ENCODE results near the gene TMPRSS7.

Gene TMPRSS7

DNA sequence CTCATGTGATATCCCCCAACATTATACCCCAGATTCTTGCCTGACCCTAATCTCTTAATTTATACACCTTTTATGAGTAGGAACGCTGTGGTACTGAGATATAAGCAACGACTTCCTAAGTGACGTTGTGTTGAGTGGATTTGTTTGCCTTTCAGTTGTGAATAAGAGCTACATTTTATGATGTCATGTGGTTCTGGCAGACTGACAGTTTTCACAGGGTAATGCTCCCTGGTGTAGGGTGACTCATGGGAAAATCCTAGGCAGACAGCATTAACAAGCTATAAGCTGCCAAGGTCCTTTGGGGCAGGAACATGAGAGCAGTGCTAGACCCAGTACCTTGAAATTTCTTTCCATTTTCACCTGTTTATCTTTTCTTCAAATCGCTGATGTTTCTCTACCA is 62.8 kb downstream of the TMPRSS7 start:
- DNase-seq (ENCODE audit: low spot score) = peak; percentile 94

DNA sequence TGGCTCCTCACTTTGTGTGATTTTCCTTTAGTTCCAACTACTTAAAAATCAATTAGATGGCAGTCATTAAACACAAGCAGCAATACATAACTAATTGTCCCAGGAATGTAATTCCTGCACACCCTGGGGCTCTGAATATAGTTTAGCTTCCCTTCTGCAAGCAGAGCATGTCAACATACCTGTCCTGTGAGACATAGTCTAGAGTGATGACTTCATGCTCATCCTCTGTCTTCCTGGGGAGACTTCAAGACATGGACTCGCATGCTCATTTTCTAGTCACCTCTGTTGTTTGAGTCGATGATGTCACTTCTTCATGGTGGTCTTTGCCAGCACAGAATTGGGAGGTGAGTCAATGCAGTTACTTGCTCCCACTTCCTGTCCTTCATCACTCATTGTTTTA is 67.4 kb downstream of the TMPRSS7 start:
- DNase-seq (ENCODE audit: low spot score) = no peak

DNA sequence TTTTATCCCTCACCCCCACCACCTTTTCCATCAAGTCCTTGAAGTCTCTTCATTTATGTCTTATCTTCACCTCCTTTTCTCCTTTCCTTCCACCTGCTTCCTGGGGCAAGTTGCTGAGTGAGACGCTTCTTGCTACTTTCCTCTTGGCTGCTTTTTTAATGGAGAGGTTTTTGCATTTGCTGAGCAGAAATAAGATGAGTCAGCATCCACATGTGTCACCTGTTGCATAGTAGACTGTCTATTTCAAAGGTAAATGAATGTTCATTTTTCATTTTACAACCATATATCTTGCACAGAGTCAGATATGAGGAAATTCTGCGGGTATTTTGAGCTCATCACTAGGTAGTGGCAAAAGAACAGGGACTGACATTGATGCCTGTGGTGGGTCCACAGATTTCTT is 70.2 kb downstream of the TMPRSS7 start:
- no peak for DNase-seq (ENCODE audit: low spot score)

DNA sequence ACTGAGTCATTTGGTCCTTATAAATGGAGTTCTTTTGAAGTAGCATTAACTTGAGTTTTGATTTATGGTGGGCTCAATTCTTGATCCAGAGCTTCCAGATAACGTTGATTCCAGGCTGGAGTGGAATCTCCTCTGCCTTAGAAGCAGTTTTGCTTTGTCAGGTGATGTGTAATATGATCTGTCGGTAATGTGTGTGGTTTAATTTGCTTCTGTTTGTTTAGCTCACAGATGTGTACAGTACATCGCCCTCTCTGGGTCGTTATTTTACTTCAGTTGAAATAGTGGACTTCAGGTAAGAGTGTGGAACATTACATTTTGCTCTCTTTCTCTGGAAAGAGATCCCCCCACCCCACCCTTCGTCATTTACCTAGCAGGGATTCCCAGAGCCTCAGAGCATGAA is 74.8 kb downstream of the TMPRSS7 start:
- no peak for DNase-seq (ENCODE audit: low spot score)

DNA sequence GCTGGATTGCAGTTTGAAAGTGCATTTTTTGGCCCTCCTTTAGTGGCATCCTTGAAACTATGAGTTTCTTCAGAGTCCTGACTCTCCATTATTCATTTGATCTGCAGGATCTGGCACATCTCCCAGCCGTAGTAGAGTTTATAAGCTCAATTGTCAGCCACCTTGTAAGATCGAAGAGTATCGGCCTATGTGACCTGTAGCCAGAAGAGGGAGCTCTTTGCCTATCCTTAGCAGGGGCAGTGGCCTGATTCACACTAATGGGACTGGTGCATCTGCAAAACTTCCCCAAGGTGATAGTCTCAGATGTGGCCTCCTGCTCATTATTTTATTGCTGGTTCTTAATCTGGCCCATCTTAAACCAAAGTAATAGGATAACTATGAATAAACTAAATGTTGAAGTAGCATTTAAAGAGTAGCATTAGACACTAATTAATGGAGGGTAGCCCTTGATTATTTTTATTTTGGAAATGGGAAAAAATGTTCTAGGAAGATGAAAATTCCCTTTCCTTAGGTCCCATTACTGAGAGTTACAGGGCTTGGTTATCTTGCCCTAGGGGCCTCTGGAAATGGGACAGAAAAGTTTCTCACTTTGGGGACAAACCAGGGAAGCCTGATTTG is 77.4 kb downstream of the TMPRSS7 start:
- peak; percentile 85 for DNase-seq (ENCODE audit: low spot score)

DNA sequence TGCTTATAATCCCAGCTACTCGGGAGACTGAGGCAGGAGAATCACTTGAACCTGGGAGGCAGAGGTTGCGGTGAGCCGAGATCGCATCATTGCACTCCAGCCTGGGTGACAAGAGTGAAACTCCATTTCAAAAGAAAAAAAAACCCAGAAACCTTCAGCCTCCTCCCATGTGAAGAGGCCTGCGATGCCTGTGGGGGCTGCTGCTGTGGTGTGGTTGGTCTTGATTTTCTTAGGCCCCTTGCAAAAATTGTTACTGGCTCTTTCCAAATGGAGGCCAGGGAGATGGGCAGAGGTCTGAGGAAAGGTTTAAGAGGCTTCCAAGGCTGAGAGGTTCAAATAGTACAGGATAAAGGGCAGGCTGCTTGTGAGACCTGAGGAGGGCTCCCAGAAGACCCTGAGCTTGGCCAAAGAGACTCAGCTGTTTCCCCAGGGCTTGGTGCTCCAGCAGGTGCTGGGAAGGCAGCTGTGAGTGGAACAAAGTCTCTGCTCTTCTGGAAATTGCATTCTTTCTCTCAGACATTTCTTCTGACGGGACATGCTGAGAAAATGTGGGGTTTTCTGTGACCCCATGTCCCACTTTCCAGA is 80.1 kb downstream of the TMPRSS7 start:
- DNase-seq (ENCODE audit: low spot score) = no peak

DNA sequence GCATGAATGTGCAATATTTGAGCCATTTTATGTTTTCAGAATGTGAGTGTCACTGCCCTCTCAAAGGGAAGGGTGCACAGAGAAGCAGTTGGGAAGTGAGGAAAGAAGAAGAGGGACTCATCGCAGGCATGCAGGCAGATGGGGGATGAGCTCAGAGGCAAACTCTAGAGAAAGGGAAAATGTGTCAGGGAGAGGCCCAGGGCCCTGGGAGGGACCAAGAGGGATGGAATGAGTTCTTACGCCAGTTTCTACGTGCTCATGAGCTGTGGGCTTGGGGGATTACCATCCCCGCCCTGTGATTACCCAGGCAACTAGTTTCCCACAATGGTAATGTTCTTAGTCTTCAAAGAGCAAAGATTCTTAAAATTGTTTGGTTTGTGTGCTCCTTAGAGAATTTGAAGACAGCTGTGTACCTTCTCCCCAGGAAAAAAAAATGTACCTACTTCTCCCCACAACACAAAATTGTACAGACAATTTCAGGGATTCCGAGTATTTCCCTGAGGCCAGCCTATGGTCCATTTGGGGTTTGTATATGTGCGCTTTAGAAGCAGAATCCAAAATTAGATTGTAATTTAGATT is 80.7 kb downstream of the TMPRSS7 start:
- no peak for DNase-seq (ENCODE audit: low spot score)

DNA sequence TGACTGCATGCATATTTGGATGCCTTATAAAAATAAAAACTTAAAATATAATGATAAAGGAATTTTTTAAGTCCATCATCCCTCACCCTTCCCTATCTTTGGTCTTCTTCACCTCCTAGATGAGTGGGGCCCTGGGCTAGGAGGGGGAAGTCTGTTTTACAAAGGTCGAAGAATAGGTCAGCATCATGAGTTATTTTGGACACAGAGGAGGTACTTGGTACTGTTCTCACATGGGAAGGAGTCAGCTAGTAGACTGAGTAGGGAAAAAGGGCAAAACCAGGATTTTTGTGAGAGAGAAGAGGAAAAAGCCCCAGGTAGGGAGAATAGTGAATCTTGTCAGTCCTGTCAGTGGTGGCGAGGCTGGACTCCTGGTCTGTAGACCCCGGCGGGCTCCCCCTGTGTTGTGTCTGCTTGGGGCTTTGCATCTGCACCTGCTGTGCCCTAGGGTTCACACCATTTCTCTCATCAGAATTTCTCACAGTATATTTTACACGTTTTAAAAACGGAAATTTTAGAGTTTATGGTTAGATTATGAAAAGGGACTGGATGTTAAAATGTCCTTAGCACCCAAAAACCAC is 81.4 kb downstream of the TMPRSS7 start:
- DNase-seq (ENCODE audit: low spot score) = no peak

DNA sequence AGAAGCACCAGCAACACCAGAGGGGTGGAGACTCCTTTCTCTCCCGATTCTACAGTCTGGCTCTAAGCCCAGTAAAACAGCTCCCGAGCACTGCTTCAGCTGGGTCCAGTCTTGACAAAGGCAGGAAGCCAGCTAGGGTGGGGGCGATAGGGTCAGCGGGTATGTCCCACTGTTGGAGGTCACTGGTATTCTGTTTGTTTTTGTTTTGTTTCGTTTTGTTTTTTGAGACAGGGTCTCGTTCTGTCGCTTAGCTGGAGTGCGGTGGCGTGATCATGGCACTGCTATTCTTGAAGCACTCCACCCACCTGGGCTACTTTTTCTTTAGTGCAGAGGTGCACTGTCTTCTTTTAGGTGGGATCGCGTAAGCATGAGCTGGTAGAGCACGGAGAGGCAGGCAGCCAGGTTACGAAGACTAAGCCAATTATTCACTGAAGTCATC is 82.2 kb downstream of the TMPRSS7 start:
- DNase-seq (ENCODE audit: low spot score) = no peak

DNA sequence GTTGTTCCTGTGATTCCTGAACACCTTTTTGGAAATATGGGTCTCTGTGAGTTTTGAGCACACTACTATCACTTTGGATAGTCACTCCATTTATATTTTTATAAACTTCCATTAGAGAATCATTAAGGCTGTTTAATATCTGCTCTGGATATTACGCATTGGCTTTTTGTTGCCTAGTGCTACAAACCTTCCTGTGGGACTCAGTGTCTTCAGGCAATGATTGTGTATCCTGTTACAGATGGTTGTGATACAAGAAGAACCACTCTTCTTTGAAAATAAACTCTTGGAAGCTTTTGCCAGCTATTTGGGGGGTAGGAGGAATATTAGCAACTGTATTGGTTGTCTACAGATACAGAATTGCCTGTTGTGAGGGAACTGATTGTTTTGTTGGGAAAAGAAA is 82.9 kb downstream of the TMPRSS7 start:
- no peak for DNase-seq (ENCODE audit: low spot score)

DNA sequence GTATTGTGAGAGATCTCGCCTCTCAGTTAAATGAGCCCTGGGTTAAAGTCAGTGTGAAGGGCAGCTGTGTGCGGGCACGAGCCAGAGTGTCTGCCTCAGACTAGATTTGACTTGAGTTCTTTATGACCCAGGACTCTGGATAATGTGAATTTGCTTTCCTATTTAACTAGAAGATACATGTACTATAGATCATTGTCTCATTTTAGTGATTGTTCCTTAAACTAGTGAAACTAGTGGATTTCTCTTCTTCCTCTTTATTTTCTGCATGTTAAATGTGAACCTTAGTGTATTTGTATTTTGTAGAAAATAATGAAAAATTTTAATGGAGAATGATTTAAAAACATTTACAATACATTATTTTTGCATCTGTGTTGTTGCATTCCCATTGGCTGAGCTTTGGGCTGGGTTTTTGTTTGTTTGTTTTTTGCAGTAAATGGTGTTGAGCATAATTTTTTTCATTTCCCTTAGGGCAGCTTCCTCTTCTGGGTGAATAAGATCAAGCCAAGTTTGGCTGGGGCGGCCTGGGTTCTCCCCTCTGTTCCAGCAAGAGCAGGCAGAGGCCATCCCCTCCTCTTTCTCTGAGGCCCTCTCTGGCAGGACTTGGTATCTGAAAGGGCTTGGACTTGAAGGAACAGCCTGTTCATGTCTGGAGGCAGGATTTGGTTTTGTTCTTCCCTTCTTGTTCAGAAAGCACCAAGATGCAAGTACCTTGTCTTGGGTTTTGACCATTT is 83.5 kb downstream of the TMPRSS7 start:
- DNase-seq (ENCODE audit: low spot score) = no peak

DNA sequence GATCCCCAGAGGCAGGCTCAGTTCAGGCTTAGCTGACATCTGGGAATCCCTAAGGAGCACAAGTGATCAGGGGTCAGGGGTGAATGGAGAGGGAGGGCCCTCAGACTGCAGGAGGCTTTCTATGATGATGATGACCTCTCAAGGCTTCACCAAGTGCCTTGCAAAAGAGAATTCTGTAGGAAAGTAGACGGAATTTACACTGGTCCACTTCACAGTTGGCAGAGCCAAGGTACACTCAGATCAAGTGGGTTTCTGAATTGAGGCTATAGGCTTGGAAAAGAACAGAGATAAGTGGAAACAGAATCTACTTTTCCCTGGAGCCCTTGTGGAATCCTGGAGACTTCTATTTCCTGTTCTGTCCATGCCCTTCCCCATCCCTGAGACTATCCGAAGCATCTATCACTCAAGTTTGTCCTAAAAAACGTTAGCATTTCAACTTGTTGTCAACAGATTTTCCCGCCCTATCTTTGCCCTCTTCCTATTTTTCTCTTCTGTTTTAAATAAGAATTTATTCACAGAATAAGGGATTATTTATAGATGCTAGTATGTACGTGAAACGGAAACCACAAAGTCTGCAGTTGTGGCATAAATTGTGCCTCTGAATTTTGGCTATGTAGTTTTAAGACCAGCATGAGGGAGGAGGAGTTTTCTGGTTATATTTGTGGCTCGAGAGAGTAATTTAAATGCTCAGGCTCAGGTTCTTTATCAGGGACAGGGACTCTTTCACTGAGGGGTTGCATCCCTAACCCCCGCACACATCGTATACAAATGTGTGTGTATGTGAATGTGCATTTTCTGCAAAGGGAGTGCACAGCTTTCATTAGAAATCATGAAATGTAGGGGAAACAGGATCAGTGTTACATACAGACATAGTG is 85.7 kb downstream of the TMPRSS7 start:
- DNase-seq (ENCODE audit: low spot score) = no peak

DNA sequence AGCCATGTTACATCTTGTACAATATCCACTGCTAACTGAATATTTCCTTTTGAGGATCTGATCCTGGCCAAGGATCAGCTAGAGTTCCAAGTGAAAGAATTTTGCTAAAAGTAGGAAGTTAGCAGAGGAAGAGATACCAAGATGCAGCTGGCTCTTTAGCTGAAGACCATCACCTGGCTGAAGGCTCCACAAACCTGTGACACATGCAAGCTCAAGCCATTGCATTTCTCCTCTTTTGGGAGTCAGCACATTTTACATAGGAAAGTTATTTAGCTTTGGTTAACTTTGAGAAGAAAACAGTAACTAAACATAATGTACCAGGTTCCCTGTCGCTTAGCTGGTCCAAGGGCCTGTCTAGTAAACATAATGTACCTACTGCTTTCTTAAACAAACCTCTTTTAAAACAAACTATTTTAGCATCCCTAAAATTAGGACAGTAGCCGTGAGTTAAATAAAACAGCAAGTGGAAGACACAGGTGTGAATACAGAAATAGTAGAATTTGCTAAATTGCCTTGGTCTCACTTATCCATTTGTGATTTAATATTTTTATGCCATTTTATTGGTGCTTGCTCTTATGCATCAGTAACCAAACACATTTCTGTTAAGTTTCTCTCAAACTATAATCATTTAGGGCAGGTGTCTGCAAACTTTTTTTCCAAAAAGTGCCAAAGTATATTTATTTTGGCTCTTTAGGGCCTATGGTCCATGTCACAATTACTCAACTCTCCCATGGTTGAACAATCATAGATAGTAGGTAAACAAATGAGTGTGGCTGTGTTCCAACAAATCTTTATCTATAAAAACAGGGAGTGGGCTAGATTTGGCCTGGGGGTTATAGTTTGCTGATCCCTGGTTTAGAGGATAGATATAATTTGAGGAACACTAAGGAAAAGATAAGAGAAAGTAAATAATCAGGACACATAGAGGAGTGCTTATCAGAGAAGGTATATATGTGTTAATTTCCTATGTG is 87.3 kb downstream of the TMPRSS7 start:
- no peak for DNase-seq (ENCODE audit: low spot score)

DNA sequence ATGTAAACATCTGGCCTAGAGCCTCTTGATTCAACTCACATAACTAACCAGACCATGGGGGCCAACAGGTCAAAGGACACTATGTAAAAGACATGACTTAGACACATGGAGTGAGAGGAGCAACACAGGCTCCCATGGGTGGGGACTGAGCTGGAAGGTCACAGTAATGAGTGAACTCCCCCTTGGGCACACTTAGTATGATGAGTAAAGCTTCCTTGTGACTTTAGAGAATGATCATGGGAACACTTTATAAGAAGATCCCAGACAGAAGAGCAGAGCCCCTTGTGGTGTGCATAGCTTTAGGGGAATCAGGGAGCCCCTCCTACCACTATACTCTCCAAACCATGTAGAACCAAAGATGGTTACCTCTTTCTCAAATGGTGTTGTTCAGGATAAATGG is 88.3 kb downstream of the TMPRSS7 start:
- DNase-seq (ENCODE audit: low spot score) = no peak

DNA sequence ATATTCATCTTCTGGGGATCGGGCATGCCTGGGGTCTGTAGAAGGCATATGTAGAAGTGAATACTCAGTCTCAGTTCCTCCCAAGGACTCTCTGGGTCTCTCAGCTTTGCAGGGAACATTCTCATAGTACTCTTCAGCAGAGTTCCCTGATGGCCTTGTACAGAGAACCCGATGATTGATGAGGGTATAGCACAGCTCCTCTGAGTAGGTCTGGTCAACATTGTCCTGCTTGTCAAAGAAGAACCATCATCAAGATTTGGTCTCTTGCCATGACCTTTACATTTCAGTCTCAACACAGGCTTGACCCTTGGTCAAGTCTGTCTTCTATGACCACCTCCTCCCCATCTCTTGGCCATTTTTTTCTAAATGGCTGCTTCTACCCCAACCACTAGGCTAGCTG is 89.0 kb downstream of the TMPRSS7 start:
- DNase-seq (ENCODE audit: low spot score) = no peak

DNA sequence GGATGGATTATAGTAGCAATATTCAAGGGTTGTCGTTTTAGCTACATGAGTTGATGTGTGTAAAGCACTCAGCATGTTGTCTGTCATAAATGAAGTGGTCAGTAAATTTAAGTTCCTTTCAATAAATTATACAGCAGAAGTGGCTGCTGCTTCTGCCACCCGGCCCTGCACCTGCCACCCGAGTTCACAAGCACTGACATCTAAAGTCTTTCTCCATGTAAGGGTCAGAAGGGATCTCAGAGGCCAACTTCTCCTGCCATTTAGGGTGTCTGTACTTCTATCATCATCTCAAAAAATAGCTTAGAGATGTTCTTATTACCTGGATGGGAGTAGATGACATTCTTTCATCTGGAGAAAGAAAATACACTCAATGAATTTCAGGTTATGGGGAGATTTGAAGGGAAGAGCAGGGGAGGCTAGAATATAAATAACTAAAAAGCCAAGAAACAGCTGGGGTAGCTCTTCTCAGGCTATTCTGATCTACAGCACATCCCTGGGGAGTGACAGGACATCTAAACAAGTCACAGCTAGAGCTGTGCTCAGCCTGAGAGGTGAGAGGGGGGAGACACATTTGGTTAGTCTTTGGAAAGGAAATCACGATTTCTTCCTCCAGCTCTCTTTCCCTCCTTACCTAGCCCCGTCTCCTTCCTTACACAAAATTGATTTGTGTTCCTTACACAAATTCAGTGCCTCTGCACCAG is 90.5 kb downstream of the TMPRSS7 start:
- DNase-seq (ENCODE audit: low spot score) = no peak

DNA sequence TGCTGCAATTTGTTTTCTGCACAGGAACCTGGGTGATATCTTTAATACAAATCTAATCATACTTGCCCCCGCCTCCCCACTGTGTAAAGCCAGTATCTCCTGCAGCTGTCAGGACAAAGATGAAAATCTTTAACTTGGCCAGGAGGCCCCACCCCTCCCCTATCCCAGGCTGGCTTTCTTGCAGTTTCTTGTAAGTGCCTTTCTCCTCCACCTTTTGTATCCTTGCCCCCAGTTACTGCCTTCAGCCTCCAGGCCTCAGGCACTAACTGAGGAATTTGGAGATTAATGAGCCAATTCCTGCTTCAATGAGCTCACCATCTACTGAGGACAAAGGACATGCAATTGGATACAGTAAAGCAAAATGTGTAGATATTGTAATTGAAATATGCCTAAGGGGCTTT is 92.0 kb downstream of the TMPRSS7 start:
- no peak for DNase-seq (ENCODE audit: low spot score)

DNA sequence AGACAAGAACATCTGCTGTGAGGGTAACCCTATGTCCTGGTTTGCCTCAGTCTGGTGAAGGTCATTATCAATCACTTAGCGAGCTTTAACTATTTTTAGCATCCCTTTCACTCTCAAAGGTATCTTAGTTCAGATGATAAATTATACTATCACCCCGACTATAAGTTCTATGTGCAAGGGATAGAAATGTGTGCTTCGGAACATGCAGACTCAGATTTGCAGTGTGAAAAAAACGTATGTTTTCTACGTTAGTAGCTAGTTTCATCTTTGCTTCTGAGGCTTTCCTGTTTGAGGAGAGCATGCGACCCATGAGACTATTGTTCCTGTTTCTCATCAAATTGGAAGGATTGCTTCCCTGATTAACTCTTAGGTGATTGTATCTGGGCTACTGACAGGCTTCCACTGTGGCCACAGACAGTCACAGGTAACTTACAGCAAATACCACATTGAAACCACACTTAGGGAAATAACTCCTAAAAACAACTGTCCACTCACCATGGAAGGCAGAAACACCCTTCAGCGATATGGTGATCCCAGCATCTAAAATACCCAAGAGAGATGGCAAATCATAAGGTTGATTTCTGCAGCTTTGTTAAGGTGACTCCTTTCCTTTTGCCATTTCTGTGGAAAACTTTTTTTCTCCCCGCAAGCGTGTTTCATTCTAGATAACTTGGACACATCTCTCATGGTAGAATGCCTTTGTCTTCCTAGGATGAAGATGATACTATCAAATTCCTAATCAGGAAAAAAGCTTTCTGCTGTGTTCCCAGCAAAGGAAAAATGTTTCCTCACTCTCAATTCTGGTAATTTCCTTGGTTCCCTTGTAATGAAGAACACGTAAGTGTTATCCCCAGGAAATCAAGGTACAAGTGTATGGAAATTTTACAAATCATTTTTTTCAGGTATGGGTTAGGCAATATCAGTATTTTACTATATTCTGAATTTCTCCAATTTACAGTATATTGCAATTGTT is 93.3 kb downstream of the TMPRSS7 start:
- no peak for DNase-seq (ENCODE audit: low spot score)

All from COLO829 (cell line).